Islet precursor cell (in vitro differentiated cells): ENCODE measurements around the gene TNIK.
"Not testable (repeated sequence)": the region's sequence is repeated elsewhere in the genome, so short reads cannot be mapped to it uniquely, and the experiment has no call there.

ENCODE experiments used
- DNase-seq: peaks from one replicate; pipeline ENCODE4 v3.0.0-alpha.2; 2018

The TNIK gene

DNA sequence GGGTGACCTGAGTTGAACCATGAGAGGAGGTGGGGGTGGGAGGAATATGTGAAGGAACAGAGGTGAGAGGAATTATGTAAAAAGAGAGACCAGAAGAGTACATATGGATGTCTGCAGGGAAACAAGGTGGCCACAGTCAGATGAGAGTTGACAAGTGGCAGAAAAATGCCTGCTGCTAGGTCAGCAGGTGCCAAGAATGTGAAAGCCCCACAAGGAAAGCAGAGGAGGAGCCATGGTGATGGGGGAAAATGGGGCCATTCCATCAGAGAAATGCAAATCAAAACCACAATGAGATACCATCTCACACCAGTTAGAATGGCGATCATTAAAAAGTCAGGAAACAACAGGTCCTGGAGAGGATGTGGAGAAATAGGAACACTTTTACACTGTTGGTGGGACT is 156.2 kb downstream of the TNIK start:
- not testable (repeated sequence) for DNase-seq

DNA sequence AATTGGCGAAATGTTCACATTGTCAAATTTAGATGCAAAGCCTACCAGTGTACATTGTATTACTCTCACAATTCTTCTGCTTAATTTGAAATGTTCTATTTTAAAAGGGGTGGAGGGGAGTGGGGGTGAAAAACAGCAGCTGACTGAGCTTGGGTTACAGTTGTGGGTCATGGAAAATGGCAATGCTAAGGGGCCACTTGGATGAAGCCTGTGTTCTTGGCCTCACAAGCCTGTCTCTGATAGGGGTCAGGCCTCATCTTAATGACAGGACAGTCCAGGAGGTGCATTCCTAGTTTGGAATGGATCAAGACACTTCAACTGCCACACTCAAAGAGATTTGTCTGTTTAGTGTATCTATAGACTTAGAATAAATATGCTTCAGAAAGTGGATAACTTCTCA is 158.2 kb downstream of the TNIK start:
- no peak for DNase-seq

DNA sequence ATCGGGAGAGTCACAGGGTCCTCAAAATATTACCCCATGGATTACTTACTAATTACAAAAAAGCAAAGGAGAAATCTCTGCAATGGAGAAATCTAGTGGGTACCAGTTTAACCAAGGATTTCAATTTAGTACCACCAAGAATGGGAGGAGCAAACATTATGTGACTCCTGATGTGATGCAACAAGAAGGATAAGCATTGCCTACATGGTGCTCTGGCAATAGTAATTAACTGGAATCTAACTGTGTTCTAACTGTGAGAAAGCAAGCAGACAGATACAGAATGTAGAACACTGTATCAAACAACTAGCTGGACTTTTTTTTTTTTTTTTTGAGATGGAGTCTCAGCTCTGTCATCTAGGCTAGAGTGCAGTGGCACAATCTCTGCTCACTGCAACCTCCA is 159.2 kb downstream of the TNIK start:
- no peak for DNase-seq

- DNase-seq: no peak
These were observed 162.3 kb downstream of the TNIK start for GRCh38 chr3:171297951-171298350.

DNA sequence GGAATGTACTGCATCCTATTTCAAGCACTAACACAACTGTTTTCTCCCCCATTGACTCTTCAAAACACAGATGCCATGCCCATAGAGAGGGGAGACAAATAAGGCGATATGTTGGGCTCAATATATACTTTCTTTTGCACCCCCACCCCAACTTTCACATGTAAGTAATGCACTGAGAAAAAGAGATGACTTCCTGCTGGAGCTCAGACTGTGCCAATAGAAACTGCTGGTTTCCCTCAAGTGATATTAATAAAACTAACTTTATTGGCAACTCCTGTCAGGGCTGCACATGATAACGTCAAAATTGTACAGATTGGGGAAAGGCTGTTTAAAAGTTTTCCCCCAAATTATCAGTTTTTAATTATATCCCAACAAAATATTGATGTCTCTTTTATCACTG is 163.0 kb downstream of the TNIK start:
- no peak for DNase-seq

- no peak for DNase-seq
These were observed 164.5 kb downstream of the TNIK start for GRCh38 chr3:171295484-171296373.

- no peak for DNase-seq
These were observed 166.9 kb downstream of the TNIK start for GRCh38 chr3:171293142-171293782.

- DNase-seq: no peak
These were observed 169.5 kb downstream of the TNIK start for GRCh38 chr3:171290680-171291079.

GRCh38 chr3:171289291-171289690 is 170.9 kb downstream of the TNIK start:
- DNase-seq: no peak

DNA sequence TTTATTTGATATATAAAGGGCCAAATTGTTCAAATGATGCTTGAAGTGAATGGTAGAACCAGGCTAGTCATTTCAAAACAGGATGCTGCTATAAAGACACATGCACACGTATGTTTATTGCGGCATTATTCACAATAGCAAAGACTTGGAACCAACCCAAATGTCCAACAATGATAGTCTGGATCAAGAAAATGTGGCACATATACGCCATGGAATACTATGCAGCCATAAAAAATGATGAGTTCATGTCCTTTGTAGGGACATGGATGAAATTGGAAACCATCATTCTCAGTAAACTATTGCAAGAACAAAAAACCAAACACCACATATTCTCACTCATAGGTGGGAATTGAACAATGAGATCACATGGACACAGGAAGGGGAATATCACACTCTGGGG is 172.4 kb downstream of the TNIK start:
- DNase-seq: not testable (repeated sequence)

- DNase-seq: no peak
These were observed 173.5 kb downstream of the TNIK start for GRCh38 chr3:171286580-171287249.

GRCh38 chr3:171285287-171285686 is 174.9 kb downstream of the TNIK start:
- no peak for DNase-seq

DNA sequence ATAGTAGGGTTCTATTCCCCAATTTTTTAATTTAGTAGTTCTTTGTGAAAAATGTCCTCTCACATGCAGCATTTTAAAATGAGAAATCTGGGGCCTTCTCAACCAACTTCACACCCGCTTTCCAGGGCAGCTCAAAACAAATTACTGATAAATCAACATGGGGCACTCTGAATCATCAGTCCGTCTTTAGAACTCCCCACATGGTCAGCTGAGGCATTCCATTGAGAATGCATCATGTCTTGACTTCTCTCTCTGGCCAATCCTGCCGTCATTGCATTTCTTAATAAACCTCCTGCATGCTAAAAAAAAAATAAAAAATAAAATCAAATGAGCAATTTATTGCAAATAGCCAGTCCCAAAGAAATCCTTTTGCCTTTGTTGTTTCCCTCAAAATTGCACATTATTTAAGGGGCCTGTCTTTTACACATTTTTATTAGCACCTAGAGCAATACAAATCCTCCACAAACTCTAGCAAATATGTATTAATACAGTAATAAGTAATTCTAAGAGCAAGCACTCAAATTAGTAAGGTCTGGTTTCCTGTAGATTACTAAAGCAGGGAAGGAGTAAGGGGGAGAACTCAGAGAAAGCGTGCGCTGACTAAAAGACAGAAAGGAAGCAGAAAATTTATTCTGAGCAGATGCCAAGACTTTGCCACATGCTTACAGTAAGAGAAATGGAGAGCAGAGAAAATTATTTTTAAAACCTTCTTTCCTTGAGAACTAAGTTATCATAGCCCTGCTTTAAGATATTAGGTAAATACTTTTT is 175.7 kb downstream of the TNIK start:
- DNase-seq: peak; percentile 67

DNA sequence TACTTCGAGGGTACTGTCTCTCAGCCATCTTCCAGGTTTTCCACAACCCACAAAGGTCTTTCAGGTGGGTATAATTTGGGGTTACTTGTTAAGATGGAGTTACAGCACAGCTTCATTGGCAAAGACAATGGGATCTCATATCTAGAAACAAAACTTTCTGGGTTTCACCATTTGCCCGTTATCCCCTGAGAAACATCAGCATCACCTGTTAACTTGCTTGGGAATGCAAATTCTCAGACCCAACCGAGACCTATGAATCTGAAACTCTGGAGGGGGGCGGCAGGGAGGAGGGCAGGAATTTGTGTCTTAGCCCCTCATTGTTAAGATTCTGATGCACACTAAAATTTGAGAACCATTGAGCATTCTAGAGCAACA is 176.4 kb downstream of the TNIK start:
- no peak for DNase-seq

DNA sequence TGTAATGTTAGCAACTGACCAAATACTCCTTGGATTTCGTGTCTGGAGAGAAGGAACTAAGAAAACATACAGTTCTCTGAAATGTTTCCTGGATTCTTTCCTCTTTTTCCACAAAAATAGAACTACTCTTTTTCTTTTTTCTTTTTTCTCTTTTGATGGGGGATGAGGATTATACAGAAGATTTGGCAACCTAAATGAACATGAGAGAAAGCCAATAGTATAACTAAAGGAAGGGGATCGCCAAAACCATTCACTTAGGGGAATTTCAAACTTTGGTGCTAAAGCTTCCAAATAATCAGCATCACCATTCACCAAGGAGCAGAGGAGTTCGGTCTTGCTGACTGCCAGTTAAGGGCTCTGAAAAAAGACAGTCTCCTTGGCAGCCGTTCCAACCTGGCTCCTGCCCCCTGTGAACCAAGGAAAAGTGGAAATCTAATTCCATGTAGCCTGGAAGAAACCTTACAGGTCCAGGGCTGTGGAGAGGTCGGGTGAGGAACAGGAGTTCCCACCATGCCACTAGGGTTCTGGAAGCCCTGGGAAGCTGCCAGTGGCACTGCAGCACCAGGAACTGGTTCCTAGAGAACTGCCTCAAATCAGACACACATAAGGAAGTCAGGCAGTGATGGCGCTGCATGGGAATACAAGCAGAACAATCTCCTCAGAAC is 176.9 kb downstream of the TNIK start:
- no peak for DNase-seq

DNA sequence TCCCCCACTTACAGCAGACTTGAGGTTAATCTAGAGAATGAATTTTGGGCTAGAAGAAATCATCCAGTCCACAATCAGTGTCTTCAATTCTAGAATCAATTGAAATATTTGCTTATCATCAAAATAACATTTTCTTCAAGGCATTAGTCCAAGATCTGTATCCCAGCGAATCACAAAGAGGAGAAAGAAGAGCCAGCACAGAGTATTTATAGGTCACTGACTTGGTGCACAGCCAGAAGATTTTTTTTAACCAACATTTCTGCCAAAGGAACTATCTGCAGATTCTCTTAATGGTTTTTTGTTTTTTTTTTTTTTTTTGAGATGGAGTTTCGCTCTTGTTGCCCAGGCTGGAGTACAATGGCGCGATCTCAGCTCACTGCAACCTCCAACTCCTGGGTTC is 178.2 kb downstream of the TNIK start:
- no peak for DNase-seq

- no peak for DNase-seq
These were observed 178.8 kb downstream of the TNIK start for GRCh38 chr3:171281256-171281992.

GRCh38 chr3:171279972-171280371 is 180.2 kb downstream of the TNIK start:
- DNase-seq: no peak

- DNase-seq: no peak
These were observed 182.0 kb downstream of the TNIK start for GRCh38 chr3:171278299-171278590.

GRCh38 chr3:171277456-171278298 is 182.5 kb downstream of the TNIK start:
- no peak for DNase-seq

DNA sequence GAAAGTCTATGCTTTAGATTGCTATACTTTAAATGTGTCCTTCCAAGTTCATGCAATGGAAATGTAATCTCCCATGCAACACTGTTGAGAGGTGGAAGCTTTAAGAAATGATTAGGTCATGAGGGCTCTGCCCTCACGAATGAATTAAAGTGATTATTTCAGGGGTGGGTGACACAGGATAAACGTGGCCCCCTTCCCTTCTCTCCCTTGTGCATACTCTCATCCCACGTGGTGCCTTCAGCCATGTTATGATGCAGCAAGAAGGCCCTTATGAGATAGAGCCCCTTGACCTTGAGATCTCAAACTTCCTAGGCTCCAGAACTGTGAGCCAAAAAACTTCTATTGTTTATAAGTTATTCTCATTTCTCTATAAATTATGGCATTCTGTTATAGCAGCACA is 183.3 kb downstream of the TNIK start:
- DNase-seq: no peak
